HEK293 (cell line): Measurements from ENCODE around the gene GPATCH11.

Experiments
- TF ChIP-seq, protein P1 (sequence below): fragments of 450-650 bp; formaldehyde crosslinking; IDR thresholded peaks from 2 replicates; pipeline ENCODE4 v1.5.1; 2016; ENCODE audit warnings: missing biosample characterization, missing genetic modification characterization
- TF ChIP-seq, protein P2 (sequence below): fragments of 450-650 bp; formaldehyde crosslinking; IDR thresholded peaks from 2 replicates; pipeline ENCODE4 v1.5.1; 2016; ENCODE audit warnings: missing biosample characterization, missing genetic modification characterization
- TF ChIP-seq, protein P3 (sequence below): fragments of 450-650 bp; formaldehyde crosslinking; IDR thresholded peaks from 2 replicates; pipeline ENCODE4 v1.5.1; 2016; ENCODE audit warnings: missing biosample characterization, missing genetic modification characterization
- TF ChIP-seq, protein P4 (sequence below): fragments of 450-650 bp; formaldehyde crosslinking; IDR thresholded peaks from 2 replicates; pipeline ENCODE4 v1.5.1; 2016; ENCODE audit warnings: missing biosample characterization, missing genetic modification characterization

DNA sequence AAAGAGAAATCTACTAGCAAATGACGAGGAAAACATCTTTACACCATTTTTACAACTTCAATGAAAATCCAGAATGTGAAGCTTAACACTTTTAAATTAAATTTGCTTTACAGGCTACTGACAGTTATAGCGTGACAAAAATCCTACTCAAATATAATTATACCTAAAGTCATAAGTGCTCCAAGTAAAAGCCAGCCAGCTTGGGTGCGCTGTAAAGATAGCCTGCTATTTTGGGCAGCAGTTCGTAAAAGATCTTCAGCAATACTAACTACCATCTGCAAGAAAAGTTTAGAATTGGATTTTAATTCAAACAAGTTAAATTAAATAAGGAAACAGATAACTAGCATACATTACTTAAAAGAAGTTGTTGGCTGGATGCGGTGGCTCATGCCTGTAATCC lies 22.5 kb upstream of the GPATCH11 start:
- TF ChIP-seq, protein P1, sequence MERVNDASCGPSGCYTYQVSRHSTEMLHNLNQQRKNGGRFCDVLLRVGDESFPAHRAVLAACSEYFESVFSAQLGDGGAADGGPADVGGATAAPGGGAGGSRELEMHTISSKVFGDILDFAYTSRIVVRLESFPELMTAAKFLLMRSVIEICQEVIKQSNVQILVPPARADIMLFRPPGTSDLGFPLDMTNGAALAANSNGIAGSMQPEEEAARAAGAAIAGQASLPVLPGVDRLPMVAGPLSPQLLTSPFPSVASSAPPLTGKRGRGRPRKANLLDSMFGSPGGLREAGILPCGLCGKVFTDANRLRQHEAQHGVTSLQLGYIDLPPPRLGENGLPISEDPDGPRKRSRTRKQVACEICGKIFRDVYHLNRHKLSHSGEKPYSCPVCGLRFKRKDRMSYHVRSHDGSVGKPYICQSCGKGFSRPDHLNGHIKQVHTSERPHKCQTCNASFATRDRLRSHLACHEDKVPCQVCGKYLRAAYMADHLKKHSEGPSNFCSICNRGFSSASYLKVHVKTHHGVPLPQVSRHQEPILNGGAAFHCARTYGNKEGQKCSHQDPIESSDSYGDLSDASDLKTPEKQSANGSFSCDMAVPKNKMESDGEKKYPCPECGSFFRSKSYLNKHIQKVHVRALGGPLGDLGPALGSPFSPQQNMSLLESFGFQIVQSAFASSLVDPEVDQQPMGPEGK (tag by site-specific recombination), result no peak
- TF ChIP-seq, protein P2, sequence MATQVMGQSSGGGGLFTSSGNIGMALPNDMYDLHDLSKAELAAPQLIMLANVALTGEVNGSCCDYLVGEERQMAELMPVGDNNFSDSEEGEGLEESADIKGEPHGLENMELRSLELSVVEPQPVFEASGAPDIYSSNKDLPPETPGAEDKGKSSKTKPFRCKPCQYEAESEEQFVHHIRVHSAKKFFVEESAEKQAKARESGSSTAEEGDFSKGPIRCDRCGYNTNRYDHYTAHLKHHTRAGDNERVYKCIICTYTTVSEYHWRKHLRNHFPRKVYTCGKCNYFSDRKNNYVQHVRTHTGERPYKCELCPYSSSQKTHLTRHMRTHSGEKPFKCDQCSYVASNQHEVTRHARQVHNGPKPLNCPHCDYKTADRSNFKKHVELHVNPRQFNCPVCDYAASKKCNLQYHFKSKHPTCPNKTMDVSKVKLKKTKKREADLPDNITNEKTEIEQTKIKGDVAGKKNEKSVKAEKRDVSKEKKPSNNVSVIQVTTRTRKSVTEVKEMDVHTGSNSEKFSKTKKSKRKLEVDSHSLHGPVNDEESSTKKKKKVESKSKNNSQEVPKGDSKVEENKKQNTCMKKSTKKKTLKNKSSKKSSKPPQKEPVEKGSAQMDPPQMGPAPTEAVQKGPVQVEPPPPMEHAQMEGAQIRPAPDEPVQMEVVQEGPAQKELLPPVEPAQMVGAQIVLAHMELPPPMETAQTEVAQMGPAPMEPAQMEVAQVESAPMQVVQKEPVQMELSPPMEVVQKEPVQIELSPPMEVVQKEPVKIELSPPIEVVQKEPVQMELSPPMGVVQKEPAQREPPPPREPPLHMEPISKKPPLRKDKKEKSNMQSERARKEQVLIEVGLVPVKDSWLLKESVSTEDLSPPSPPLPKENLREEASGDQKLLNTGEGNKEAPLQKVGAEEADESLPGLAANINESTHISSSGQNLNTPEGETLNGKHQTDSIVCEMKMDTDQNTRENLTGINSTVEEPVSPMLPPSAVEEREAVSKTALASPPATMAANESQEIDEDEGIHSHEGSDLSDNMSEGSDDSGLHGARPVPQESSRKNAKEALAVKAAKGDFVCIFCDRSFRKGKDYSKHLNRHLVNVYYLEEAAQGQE (tag by site-specific recombination), result no peak
- TF ChIP-seq, protein P3, sequence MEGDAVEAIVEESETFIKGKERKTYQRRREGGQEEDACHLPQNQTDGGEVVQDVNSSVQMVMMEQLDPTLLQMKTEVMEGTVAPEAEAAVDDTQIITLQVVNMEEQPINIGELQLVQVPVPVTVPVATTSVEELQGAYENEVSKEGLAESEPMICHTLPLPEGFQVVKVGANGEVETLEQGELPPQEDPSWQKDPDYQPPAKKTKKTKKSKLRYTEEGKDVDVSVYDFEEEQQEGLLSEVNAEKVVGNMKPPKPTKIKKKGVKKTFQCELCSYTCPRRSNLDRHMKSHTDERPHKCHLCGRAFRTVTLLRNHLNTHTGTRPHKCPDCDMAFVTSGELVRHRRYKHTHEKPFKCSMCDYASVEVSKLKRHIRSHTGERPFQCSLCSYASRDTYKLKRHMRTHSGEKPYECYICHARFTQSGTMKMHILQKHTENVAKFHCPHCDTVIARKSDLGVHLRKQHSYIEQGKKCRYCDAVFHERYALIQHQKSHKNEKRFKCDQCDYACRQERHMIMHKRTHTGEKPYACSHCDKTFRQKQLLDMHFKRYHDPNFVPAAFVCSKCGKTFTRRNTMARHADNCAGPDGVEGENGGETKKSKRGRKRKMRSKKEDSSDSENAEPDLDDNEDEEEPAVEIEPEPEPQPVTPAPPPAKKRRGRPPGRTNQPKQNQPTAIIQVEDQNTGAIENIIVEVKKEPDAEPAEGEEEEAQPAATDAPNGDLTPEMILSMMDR, result no peak
- TF ChIP-seq, protein P4, sequence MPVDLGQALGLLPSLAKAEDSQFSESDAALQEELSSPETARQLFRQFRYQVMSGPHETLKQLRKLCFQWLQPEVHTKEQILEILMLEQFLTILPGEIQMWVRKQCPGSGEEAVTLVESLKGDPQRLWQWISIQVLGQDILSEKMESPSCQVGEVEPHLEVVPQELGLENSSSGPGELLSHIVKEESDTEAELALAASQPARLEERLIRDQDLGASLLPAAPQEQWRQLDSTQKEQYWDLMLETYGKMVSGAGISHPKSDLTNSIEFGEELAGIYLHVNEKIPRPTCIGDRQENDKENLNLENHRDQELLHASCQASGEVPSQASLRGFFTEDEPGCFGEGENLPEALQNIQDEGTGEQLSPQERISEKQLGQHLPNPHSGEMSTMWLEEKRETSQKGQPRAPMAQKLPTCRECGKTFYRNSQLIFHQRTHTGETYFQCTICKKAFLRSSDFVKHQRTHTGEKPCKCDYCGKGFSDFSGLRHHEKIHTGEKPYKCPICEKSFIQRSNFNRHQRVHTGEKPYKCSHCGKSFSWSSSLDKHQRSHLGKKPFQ, result no peak
